Panc1 (cell line): ENCODE data around the gene CAMSAP2. TPM values are rescaled to one million over a fixed set of nuclear protein-coding genes. Genes with fewer than 3 reads are reported as not detected.

Experiments
- ATAC-seq: fragments of 200-7000 bp; cut with Tn5 transposase; 2 replicates; pipeline ENCODE4 v1.9.1; 2020; ENCODE audit warnings: mild to moderate bottlenecking, moderate library complexity
- BruUV-seq: library from RNA; stranded (reverse); fragments of 400-500 nt; replicated peaks from 2 replicates; lab custom pipeline; 2021; lab: Mats Ljungman, UMichigan
- CTCF ChIA-PET: fragments of 300-600 bp; sonication (Branson Sonifier 250); formaldehyde crosslinking; loops from one replicate; lab custom pipeline; 2022; ENCODE audit warnings: antibody characterized with exemption; lab: Charles Lee
- POLR2A ChIA-PET: fragments of 300-600 bp; sonication (Branson Sonifier 250); formaldehyde crosslinking; loops from one replicate; lab custom pipeline; 2022; ENCODE audit warnings: antibody characterized with exemption; lab: Charles Lee
- DNase-seq: peaks from one replicate; pipeline ENCODE4 v3.0.0-alpha.2; 2010; ENCODE audit warnings: low read depth, low spot score
- H3K27ac ChIP-seq: 2 replicates; pipeline ENCODE4 v1.5.1; 2011; ENCODE audit warnings: mild to moderate bottlenecking, low read length, inconsistent platforms
- H3K27me3 ChIP-seq: fragments of 200-500 bp; sonication (Bioruptor generic); 2 replicates; pipeline ENCODE4 v1.6.0; 2014; ENCODE audit warnings: low read length, inconsistent platforms; ENCODE audit not compliant: control insufficient read depth, insufficient read depth
- H3K36me3 ChIP-seq: fragments of 200-500 bp; sonication (Bioruptor generic); 2 replicates; pipeline ENCODE4 v1.5.1; 2014; ENCODE audit warnings: inconsistent platforms, mild to moderate bottlenecking, low read length, moderate library complexity; ENCODE audit not compliant: control insufficient read depth, insufficient read depth
- H3K4me1 ChIP-seq: 2 replicates; pipeline ENCODE4 v1.5.1; 2011; ENCODE audit warnings: inconsistent platforms, mild to moderate bottlenecking, low read length, moderate library complexity; ENCODE audit not compliant: control insufficient read depth, insufficient read depth
- H3K4me3 ChIP-seq, 2 experiments: 2 replicates each; pipeline ENCODE4 v1.5.1; 2011 to 2012; ENCODE audit warnings: low read depth in 2 of 2, low read length in 2 of 2, mild to moderate bottlenecking in 2 of 2, inconsistent platforms in 1 of 2, moderate library complexity in 1 of 2
- H3K9me3 ChIP-seq: fragments of 200-500 bp; sonication (Bioruptor generic); 2 replicates; pipeline ENCODE4 v1.5.1; 2014; ENCODE audit warnings: low read depth, mild to moderate bottlenecking, inconsistent platforms, low read length, moderate library complexity; ENCODE audit not compliant: control insufficient read depth, insufficient read depth
- CTCF ChIP-seq: fragments of 450-650 bp; IDR thresholded peaks from 2 replicates; pipeline ENCODE4 v1.5.1; 2017; ENCODE audit warnings: mild to moderate bottlenecking
- POLR2AphosphoS5 ChIP-seq: IDR thresholded peaks from 2 replicates; pipeline ENCODE4 v1.6.1; 2012; ENCODE audit warnings: mild to moderate bottlenecking, low read depth, low read length, moderate library complexity
- REST ChIP-seq, 2 experiments: IDR thresholded peaks; 2 replicates each; pipeline ENCODE4 v1.6.1; 2011 to 2012; ENCODE audit warnings: low read depth in 2 of 2, control low read depth in 1 of 2, low read length in 1 of 2, mild to moderate bottlenecking in 1 of 2, moderate library complexity in 1 of 2; ENCODE audit not compliant: insufficient read depth in 1 of 2
- SIN3A ChIP-seq: IDR thresholded peaks from 2 replicates; pipeline ENCODE4 v1.6.1; 2012; ENCODE audit warnings: low read depth, mild to moderate bottlenecking, low read length, moderate library complexity, borderline replicate concordance; ENCODE audit not compliant: insufficient read depth
- TCF7L2 ChIP-seq: IDR thresholded peaks from 2 replicates; pipeline ENCODE4 v1.6.1; 2011; ENCODE audit warnings: mild to moderate bottlenecking, low read depth, low read length, inconsistent platforms
- in situ Hi-C: cut with HindIII; loops from 2 replicates; pipeline ENCODE4 v1.10.0; 2016; ENCODE audit warnings: low sequenced_read_pairs, low pct_unique_long_range_greater_than_20kb
- intact Hi-C: fragments of 100-400 bp; cut with micrococcal nuclease; formaldehyde crosslinking; loops from one replicate; pipeline ENCODE4 v1.10.0; 2022; ENCODE audit not compliant: unreplicated experiment
- total RNA-seq: library from RNA; stranded (reverse); gene quantifications from one replicate; pipeline ENCODE4 v1.2.1, GENCODE V29; 2021; ENCODE audit not compliant: unreplicated experiment

The CAMSAP2 gene
- total RNA-seq, 1 experiment from 2014 or later: 40.1 TPM

GRCh38 chr1:200895443-200895789 is 156.7 kb downstream of the CAMSAP2 start:
- BruUV-seq: no TSS peak
- Histone ChIP-seq H3K27me3 (no peaks in the 10 kb centered on the region), H3K4me3 (no peak overlapping the region), H3K9me3 (no peaks in the 10 kb centered on the region), H3K36me3 (no peaks in the 10 kb centered on the region), H3K4me1 (peaks cover 27% of the 10 kb centered on the region), H3K27ac (no peak overlapping the region)
- CTCF ChIA-PET: interaction anchor here (0.5 to 1.2 kb wide), 5 partner anchors 9 to 189 kb away, joined by 3 to 6 read pairs (median 5); no protein-coding TSS in a partner anchor
- intact Hi-C loops: no loop called here
- TF ChIP-seq REST (IDR thresholded peaks at IDR 0.05; ENCODE audit: insufficient read depth in 1 of 2, low read depth in 2 of 2, low read length in 1 of 2) (no peak), CTCF (no peak), SIN3A (no peak), POLR2AphosphoS5 (no peak), TCF7L2 (no peak)
- ATAC-seq: no peak
- DNase-seq: no peak
- POLR2A ChIA-PET: no interaction called here
- in situ Hi-C loops: no loop called here

DNA sequence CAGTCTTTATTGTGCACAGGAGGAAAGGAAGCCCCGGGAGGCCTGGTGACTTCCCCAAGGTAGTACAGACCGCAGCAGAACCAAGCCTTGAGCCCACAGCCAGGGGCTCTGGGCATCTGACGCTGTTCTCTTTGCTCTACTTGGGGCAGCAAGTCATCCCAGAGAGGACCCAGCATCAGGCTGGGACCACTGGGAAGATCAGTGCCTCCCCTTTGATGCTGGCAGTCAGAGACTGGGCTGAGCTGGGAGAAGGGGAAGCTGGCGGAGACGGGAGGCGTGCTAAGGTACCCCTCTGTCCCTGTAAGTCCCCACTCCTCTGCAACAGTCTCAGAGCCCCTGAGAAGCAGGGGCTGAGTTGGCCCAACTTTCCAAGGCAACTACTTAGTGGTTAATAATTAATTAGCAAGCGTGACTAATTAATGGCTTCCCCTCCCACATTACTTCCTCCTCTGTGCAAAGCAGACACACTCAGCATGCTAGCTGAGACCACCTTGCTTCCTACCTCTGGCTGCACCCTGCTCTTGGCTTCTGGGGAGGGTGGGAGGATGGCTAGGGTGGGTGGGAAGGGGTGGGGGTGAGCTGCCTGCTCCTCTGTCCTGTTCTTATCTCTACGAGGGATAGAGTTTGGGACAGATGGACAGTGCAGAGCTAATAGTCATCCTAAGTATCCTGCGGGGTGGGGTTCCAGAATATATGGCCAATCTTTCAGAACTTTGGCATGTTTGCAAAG is 157.3 kb downstream of the CAMSAP2 start:
- intact Hi-C loops (no loop called here), in situ Hi-C loops (no loop called here)
- ATAC-seq (peak; percentile 4; the same call in 1 of the 2 replicates), DNase-seq (no peak)
- no peaks in the 10 kb centered on the region for H3K27me3 ChIP-seq
- H3K4me3 ChIP-seq: no peak overlapping the region
- CTCF ChIA-PET: interaction anchor here (0.5 to 1.2 kb wide), 4 partner anchors 8 to 188 kb away, joined by 3 to 6 read pairs (median 4); no protein-coding TSS in a partner anchor
- no TSS peak for BruUV-seq
- H3K4me1 ChIP-seq: peaks cover 27% of the 10 kb centered on the region
- H3K36me3 ChIP-seq: no peaks in the 10 kb centered on the region
- POLR2A ChIA-PET: no interaction called here
- H3K9me3 ChIP-seq: no peaks in the 10 kb centered on the region
- no peak overlapping the region for H3K27ac ChIP-seq
- TF ChIP-seq REST (IDR thresholded peaks at IDR 0.05; ENCODE audit: insufficient read depth in 1 of 2, low read depth in 2 of 2, low read length in 1 of 2): no peak
- no peak for TF ChIP-seq CTCF
- no peak for TF ChIP-seq POLR2AphosphoS5
- TF ChIP-seq TCF7L2: no peak
- no peak for TF ChIP-seq SIN3A
